Measurements from ENCODE around the gene ARL6IP4.

ARL6IP4 gene

GRCh38 chr12:122978507-122978955, 1.9 kb upstream of the ARL6IP4 start:
- DNase-seq (ENCODE audit: low read depth in 2 of 2): no peak

DNA sequence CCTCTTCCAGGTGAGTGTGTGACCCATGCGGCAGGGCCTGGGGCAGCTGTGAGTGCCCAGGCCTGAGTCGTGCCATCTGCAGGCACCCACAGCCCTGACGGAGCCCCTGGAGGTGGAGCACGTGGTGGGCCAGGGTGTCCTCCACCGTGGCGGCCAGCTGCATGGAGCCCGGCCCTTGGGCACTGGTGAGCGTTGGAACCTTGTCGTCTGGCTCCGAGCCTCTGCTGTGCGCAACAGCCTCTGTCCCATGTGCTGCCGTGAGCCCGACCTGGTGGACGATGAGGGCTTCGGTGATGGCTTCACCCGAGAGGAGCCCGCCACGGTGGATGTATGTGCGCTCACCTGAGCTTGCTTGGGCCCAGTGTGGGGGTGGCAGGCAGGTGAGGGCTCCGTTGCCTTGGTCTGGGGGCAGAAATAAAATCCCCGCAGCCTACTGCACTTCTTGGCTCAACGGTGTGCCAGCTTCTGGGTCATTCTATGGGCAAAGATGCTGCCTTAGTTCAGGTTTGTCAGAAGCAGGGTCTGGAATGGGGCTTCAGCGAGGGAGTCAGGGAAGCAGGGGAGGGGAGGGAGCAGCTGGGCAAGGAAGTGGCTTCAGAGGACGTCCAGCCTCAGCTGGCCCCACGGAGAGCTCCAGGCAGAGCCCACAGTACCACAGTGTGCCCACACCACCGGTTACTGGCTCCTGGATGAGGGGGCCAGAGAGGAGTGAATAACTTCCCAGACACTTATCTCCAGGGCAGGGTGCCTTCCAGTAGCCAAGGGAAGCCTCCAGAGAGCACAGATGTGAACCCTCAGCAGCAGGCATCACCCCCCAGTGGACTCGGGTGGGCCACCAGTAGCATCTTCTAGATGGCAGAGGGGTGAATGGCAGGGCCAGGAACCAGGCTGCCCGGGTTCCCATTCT, 1.2 kb upstream of the ARL6IP4 start:
- DNase-seq (ENCODE audit: low read depth in 2 of 2): no peak

DNA sequence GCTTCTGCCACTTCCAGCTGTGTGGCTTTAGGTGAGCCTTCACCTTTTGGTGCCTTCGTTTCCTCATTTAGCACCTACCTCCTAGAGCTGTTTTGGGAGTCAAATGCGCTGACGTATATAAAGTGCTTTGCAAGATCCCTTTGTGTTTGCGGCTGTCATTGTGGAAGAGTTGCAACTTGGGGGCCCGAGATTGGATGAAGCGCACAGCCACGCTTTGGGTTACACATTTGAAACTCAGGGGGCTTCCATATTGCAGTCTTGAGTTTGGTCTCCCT, 636 bp upstream of the ARL6IP4 start:
- no peak for DNase-seq (ENCODE audit: low read depth in 2 of 2)

DNA sequence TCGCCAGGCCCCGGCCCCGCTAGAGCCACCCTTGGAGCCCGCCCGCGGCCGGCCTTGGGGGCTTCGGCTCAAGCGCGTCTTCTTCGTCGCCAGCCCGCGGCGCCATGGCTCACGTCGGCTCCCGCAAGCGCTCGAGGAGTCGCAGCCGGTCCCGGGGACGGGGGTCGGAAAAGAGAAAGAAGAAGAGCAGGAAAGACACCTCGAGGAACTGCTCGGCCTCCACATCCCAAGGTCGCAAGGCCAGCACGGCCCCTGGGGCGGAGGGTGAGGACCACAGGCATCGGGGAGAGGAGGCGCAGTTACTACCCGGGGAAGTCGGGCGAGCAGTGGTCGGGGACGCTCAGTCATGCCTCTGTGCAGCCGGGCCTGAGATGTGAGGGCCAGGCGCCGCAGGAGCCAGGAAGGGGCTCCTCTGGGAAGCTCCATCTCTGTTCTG, 573 bp downstream of the ARL6IP4 start:
- no peak for DNase-seq (ENCODE audit: low read depth in 2 of 2)

GRCh38 chr12:122981587-122982476, 1.4 kb downstream of the ARL6IP4 start:
- no peak for DNase-seq (ENCODE audit: low read depth in 2 of 2)

- DNase-seq (ENCODE audit: low read depth in 2 of 2): no peak
These were observed 2.0 kb downstream of the ARL6IP4 start for GRCh38 chr12:122982477-122982815.

DNA sequence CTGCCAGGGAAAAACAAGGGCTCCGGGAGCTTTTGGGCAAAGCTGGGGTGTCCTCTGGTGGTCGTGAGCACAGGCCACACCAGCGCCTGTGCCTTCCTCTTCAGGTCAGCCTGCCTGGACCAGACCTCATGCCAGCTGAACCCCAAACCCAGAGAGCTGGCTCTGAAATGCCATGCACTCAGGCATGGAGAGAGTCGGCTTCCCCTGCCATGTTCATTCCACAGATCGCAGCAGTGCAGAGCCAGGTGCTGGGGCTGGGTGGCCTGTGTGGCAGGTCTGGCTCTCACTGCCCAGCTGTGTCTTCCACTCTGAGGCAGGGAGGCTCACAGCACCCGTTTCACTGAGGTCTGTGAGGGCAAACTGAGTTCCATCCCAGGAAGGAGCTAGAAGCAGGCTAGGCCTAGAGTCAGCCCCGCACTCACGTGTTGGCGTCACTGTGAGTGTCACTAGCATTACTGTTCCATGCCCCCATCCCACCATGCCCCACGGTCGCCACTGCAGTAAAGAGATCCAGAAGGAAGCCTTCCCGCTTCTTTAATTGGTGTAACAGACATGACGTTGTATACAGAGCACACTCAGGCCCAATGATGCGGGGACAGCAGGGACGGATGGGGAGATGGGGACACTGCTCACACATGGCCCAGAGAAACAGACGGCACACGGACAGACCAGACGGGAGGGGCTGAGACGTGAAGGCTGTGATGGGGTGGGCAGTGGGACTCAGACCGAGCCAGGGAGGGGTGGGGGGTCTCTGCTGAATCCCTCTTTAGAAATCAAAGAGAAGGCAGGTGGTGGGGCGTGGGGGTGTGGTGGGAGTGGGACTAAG, 2.7 kb downstream of the ARL6IP4 start:
- DNase-seq (ENCODE audit: low read depth in 2 of 2): no peak

GRCh38 chr12:122983789-122984515, 3.5 kb downstream of the ARL6IP4 start:
- no peak for DNase-seq (ENCODE audit: low read depth in 2 of 2)

- no peak for DNase-seq (ENCODE audit: low read depth in 2 of 2)
These were observed 4.3 kb downstream of the ARL6IP4 start for GRCh38 chr12:122984612-122985337.

DNA sequence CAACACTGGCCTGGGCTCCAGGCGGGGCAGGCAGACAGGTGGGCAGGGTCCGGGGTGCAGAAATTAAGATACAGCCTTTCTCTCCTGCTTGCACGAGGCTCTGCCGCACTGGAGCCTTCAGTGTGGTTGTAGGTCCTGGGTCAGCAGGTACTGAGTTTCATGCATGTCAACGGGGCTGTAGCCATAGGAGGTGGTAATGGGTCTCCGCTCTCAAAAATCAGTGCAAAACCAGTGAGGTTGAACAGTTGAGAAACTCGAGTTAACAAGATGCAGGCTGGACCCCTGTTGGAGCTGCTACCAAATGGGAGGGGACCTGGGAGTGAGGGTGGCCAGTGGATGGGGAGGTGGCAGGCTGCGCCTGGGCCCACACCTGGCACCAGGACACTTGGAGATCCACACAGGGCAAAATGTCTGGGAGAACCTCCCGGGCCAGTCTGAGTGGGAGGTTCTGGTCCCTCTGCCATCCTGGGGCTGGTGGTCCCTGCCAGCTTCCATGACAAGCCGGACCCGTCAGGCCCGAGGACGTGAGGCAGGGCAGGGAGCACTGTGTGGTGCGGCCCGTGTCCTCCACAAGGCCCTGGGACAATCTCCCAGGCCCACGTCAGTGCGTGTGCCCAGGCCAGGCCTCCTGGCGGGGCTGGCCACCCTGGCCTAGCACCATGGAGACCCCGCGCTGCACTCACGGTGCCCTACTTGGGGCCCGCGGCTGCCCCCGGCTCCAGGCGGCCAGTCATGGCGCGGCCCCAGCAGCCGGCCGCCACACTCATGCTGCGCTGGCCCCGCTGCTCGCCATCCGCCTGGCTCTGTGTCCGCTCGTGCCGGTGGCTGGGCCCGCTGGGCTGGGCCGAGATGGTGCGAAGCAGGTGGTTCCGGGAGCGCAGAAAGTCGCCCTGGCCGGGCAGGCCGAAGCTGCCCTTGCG, 5.1 kb downstream of the ARL6IP4 start:
- no peak for DNase-seq (ENCODE audit: low read depth in 2 of 2)

DNA sequence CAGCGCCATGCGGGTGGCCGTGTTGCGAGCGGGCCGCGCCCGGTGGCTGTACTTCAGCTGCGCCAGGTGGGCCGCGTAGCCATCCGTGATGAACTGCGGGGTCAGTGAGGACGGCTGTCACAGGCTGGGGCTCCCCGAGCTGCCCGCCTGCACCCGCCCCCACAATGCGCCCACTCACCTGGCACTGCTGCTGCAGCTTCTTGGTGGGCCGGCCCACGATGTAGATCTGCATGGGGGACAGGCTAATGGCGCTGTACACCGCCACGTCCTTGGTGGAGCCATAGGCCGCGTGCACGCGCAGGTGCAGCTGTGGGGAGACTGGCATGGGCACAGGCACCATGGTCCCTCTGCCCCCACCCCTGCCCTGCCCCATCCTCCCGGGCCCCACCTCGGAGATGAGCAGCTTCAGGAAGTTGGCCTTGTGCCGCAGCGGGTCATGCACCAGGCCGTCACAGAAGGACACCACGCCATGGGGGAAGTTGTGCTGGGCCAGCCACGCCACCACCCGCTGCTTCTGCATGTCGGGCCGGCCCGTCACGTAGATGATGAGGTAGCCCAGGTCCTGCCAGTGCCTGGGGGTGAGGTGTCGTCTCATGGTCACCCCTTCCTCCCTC, 5.9 kb downstream of the ARL6IP4 start:
- DNase-seq (ENCODE audit: low read depth in 2 of 2): no peak

- DNase-seq (ENCODE audit: low read depth in 2 of 2): no peak
These were observed 6.8 kb downstream of the ARL6IP4 start for GRCh38 chr12:122987086-122987951.

DNA sequence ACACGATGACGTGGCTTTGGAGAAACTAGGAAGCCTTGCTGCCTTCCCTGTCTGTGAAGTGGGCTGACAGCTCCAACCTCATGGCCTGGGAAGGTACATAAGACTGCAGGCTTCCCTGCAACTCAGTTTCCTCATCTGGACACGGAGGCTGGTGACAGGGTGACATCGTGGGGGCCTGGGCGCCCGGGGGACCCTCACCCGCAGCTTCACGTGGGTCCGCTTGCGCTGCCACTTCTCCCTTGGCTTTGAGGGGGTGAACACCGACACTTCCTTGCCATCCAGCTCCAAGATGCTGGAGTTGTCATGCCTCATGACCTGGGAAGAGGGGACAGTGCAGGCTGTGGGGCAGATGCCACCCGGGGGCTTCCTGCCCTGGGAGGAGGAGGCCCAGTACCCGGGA, 7.6 kb downstream of the ARL6IP4 start:
- no peak for DNase-seq (ENCODE audit: low read depth in 2 of 2)

DNA sequence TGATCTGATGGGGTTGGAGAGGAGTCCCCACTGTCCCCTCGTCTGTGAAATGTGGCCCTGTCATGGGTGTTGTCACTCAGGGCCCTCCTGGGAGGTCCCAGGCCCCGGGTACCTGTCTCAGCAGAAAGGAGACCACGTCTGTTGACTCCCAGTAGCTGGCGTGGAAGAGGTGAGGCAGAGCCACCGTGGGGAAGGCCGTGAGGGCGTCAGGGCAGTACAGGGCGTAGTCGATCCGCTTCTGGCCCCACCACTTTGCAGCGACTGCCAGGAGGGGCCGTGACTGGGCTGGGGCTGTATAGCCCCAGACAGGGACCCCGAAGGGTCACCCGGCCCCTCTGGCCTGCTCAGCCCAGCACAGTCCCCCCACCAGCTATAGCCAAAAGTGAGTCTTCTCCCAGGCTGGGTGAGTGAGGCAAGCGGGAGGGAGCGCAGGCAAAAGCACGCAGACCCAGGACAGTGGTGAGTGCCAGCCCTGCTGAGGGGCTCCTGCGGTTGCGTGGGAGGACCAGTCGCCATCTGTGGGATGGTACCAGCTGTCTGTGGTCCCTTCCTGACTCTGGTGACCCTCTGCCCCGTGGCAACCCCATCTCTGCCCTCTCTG, 8.2 kb downstream of the ARL6IP4 start:
- no peak for DNase-seq (ENCODE audit: low read depth in 2 of 2)

- no peak for DNase-seq (ENCODE audit: low read depth in 2 of 2)
These were observed 8.9 kb downstream of the ARL6IP4 start for GRCh38 chr12:122989225-122989839.

- no peak for DNase-seq (ENCODE audit: low read depth in 2 of 2)
These were observed 9.5 kb downstream of the ARL6IP4 start for GRCh38 chr12:122989874-122990419.

DNA sequence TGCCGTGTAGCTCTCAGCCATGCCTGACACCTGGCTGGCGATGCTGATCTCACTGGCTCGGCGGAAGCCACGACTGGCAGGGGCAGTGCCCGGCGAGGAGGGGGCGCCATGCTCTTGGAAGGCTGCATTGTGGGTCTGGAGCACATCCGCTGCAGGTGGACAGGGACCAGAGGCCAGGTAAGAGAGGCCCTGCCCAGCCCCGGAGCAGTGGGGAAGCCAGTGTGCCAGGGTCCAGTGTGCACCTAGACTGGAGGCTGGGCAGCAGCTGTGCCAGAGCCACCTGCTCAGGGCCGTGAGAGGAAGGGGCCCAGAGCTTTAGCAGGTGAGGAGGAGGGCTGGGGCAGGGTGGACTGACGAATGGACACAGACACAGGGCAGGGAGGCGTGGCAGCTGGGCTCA, 10.1 kb downstream of the ARL6IP4 start:
- DNase-seq (ENCODE audit: low read depth in 2 of 2): no peak
